ENCODE measurements around the gene SVIP.
A peak's percentile ranks its signal among the peaks of the same experiment; 100 is the strongest.

Gene SVIP

GRCh38 chr11:22787551-22788162 lies 41.9 kb downstream of the SVIP start:
- DNase-seq, result peak; percentile 50

- DNase-seq, result no peak
Observed at GRCh38 chr11:22787055-22787454, 42.5 kb downstream of the SVIP start.

GRCh38 chr11:22786475-22786874 lies 43.1 kb downstream of the SVIP start:
- DNase-seq, result no peak

GRCh38 chr11:22785251-22785650 lies 44.4 kb downstream of the SVIP start:
- DNase-seq, result no peak

GRCh38 chr11:22780952-22781593 lies 48.5 kb downstream of the SVIP start:
- no peak for DNase-seq

GRCh38 chr11:22779850-22780249 lies 49.8 kb downstream of the SVIP start:
- no peak for DNase-seq

GRCh38 chr11:22778642-22779041 lies 51.0 kb downstream of the SVIP start:
- no peak for DNase-seq

- DNase-seq, result no peak
Observed at GRCh38 chr11:22775248-22775647, 54.4 kb downstream of the SVIP start.

- DNase-seq, result no peak
Observed at GRCh38 chr11:22774716-22775115, 54.9 kb downstream of the SVIP start.

- no peak for DNase-seq
Observed at GRCh38 chr11:22769081-22769480, 60.5 kb downstream of the SVIP start.

Measured in activated CD4-positive, alpha-beta T cell treated with anti-CD3 and anti-CD28 coated beads, Interleukin-2, amount 50 U/mL, for 16 hours (primary cell).